Cardiac muscle cell (in vitro differentiated cells and primary cell): Measurements from ENCODE around the gene MRPL57. TPM values are rescaled to one million over a fixed set of nuclear protein-coding genes. Genes with fewer than 3 reads are reported as not detected.

Source experiments
- DNase-seq, 2 donors: peaks; one replicate each; pipeline versions ENCODE4 v3.0.0 to v3.0.0-alpha.2; 2010 to 2017; ENCODE audit warnings: low read depth in 1 of 2, low spot score in 1 of 2
- H3K27ac ChIP-seq: fragments of 200-600 bp; sonication (generic); 2 replicates; pipeline ENCODE4 v1.5.1; 2016
- H3K27me3 ChIP-seq: fragments of 200-600 bp; sonication (generic); 2 replicates; pipeline ENCODE4 v1.6.0; 2016; ENCODE audit warnings: control low read depth
- H3K36me3 ChIP-seq: fragments of 200-600 bp; sonication (generic); 2 replicates; pipeline ENCODE4 v1.5.1; 2016; ENCODE audit warnings: control low read depth
- H3K4me1 ChIP-seq: fragments of 200-600 bp; sonication (generic); 2 replicates; pipeline ENCODE4 v1.8.1; 2017; ENCODE audit warnings: low read depth, mild to moderate bottlenecking, mixed run types
- H3K4me3 ChIP-seq: fragments of 200-600 bp; sonication (generic); 2 replicates; pipeline ENCODE4 v1.5.1; 2016; ENCODE audit warnings: mild to moderate bottlenecking
- H3K9me3 ChIP-seq: fragments of 200-600 bp; sonication (generic); 2 replicates; pipeline ENCODE4 v1.5.1; 2017; ENCODE audit warnings: low read depth, mild to moderate bottlenecking, control low read depth
- polyA plus RNA-seq: library from polyadenylated mRNA; unstranded; fragments of >200 nt; fragmentation: Nextera tagmentation; extraction: Ambion mirVana; gene quantifications from 2 replicates; pipeline ENCODE4 v1.2.1, GENCODE V29; 2016
- total RNA-seq: library from RNA; depleted of rRNA; stranded (reverse); fragments of >200 nt; gene quantifications from 2 replicates; pipeline ENCODE4 v1.2.3, GENCODE V29; 2016
- TF ChIP-seq, protein P1 (sequence below): IDR thresholded peaks from 2 replicates; pipeline ENCODE4 v1.5.1; 2012; ENCODE audit warnings: low read depth, mild to moderate bottlenecking, low read length

The MRPL57 gene
- total and polyA plus RNA-seq, 2 experiments from 2014 or later = 40.9 to 55.3 TPM

DNA sequence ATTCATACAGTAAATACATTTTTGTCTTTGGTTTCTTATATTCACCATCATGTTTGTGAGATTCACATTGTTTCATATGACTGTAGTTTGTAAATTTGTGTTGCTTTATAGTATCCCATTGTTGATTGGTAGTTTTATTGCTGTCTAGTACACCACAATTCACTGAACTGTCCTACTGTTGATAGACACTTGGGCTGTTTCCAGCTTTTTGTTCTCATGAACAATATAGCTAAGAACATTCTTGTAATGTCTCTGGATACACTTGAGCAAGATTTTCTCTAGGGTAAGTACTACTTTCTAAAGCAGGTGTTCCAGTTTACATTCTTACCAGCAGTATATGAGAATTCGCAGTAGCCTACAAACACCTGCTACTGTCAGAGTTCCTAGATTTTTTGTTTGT lies 37.9 kb upstream of the MRPL57 start:
- TF ChIP-seq, protein P1, sequence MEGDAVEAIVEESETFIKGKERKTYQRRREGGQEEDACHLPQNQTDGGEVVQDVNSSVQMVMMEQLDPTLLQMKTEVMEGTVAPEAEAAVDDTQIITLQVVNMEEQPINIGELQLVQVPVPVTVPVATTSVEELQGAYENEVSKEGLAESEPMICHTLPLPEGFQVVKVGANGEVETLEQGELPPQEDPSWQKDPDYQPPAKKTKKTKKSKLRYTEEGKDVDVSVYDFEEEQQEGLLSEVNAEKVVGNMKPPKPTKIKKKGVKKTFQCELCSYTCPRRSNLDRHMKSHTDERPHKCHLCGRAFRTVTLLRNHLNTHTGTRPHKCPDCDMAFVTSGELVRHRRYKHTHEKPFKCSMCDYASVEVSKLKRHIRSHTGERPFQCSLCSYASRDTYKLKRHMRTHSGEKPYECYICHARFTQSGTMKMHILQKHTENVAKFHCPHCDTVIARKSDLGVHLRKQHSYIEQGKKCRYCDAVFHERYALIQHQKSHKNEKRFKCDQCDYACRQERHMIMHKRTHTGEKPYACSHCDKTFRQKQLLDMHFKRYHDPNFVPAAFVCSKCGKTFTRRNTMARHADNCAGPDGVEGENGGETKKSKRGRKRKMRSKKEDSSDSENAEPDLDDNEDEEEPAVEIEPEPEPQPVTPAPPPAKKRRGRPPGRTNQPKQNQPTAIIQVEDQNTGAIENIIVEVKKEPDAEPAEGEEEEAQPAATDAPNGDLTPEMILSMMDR = no peak
- H3K4me3 ChIP-seq = no peak overlapping the region
- DNase-seq = no peak

DNA sequence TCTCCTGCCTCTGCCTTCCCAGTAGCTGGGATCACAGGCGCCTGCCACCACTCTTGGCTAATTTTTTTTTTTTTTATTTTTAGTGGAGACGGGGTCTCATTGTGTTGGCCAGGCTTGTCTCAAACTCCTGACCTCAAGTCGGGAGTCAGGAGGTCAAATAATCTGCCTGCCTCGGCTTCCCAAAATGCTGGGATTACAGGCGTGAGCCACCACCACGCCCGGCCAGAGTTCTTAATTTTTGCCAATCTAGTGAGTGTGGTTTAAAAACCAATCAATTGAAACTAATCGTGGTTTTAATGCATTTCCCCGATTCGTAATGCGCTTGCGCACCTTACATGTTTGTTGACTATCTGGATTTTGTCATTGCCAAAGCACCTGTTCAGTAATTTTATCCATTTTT lies 37.1 kb upstream of the MRPL57 start:
- TF ChIP-seq, protein P1 = no peak

More for the DNA sequence above, 37.9 kb upstream of the MRPL57 start:
- Histone ChIP-seq H3K4me1 (peaks cover 3% of the 10 kb centered on the region), H3K9me3 (no peaks in the 10 kb centered on the region), H3K27ac (no peak overlapping the region), H3K36me3 (peaks cover 14% of the 10 kb centered on the region), H3K27me3 (no peaks in the 10 kb centered on the region)

DNA sequence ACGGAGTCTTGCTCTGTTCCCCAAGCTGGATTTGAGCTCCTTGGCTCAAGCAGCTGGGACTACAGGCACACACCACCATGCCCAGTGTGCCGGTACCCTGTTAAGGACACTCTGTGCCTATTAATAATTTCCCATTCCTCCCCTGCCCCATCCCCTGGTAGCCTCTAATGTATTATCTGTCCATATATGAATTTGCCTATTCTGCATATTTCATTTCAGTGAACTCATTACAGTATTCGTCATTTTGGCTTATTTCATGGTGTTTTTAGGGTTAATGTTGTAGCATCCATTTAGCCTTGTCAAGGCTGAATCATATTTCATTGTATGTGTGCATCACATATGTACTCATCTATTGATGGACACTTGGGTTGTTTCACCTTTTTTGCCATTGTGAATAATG lies 33.7 kb upstream of the MRPL57 start:
- no peak for DNase-seq
- no peak overlapping the region for H3K4me3 ChIP-seq
- TF ChIP-seq, protein P1 = no peak
- no peak overlapping the region for H3K27ac ChIP-seq
- peaks cover 3% of the 10 kb centered on the region for H3K4me1 ChIP-seq
- H3K9me3 ChIP-seq = no peaks in the 10 kb centered on the region
- H3K36me3 ChIP-seq = peaks cover 39% of the 10 kb centered on the region
- no peaks in the 10 kb centered on the region for H3K27me3 ChIP-seq

More for the DNA sequence above, 37.1 kb upstream of the MRPL57 start:
- no peak for DNase-seq
- H3K36me3 ChIP-seq = peaks cover 15% of the 10 kb centered on the region
- no peaks in the 10 kb centered on the region for H3K9me3 ChIP-seq
- no peak overlapping the region for H3K27ac ChIP-seq
- H3K27me3 ChIP-seq = no peaks in the 10 kb centered on the region
- H3K4me1 ChIP-seq = peaks cover 3% of the 10 kb centered on the region
- peak overlapping the region; percentile 78 for H3K4me3 ChIP-seq

DNA sequence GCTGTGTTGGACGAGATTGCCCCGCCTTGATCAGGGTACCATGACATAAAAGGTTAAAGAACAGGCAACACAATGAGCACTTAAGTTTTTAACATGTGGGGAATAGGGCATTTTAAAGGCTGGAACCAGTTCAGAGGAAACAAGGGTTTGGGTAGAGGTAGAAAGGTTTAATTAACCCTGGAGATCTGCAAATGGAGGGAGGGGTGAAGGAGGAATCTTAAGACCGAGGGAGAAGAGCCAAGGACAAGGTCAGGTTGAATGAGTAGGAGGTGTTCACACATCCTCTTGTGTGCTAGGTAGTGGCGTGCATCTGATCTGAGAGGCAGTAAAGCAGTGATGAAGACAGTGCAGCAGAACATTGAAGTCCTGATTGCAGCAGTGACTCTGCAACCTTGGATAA lies 28.6 kb upstream of the MRPL57 start:
- H3K27ac ChIP-seq = peak overlapping the region; percentile 34
- no peaks in the 10 kb centered on the region for H3K9me3 ChIP-seq
- H3K36me3 ChIP-seq = peaks cover 33% of the 10 kb centered on the region
- DNase-seq = no peak
- no peaks in the 10 kb centered on the region for H3K27me3 ChIP-seq
- peaks cover 24% of the 10 kb centered on the region for H3K4me1 ChIP-seq
- TF ChIP-seq, protein P1 = no peak
- H3K4me3 ChIP-seq = no peak overlapping the region

DNA sequence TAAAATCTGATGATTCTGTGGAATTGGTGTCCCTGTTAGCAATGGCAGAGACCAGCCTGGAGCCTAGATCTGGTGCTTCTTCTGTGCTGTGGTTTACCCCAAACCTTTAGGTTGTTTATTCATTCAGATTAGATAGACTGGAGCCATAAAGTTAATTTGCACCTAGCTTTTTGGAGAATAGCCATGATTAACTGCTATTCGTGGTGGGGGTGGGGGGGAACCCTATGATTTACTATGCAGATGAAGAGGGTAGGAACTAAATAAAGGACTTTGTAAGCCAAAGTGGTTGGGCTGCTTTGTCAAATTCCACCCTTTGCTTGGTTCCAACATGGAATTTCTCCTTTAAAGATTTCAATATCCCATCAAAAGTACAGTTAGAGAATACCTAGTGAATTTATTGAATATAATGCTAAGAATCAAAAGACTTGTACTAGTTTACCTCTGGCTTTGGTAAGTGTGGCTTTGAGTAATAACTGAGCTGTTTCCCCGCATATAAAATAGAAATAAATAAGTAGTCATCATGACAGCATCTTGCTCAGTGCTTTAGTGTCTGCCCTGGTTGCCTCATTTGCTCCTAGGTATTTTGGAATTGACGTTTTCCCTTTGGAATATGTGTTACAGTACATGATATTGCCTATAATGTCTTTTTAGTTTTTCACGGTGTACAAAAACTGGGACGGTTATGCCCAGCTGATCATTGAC lies 27.8 kb upstream of the MRPL57 start:
- TF ChIP-seq, protein P1 = no peak
- no peaks in the 10 kb centered on the region for H3K9me3 ChIP-seq
- no peaks in the 10 kb centered on the region for H3K27me3 ChIP-seq
- H3K36me3 ChIP-seq = peaks cover 26% of the 10 kb centered on the region
- H3K4me3 ChIP-seq = no peak overlapping the region
- peaks cover 23% of the 10 kb centered on the region for H3K4me1 ChIP-seq
- peak overlapping the region; percentile 82 for H3K27ac ChIP-seq
- no peak for DNase-seq
